ENCODE measurements around the gene OR2L5.

Gene OR2L5, protein sequence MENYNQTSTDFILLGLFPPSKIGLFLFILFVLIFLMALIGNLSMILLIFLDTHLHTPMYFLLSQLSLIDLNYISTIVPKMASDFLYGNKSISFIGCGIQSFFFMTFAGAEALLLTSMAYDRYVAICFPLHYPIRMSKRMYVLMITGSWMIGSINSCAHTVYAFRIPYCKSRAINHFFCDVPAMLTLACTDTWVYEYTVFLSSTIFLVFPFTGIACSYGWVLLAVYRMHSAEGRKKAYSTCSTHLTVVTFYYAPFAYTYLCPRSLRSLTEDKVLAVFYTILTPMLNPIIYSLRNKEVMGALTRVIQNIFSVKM

DNA sequence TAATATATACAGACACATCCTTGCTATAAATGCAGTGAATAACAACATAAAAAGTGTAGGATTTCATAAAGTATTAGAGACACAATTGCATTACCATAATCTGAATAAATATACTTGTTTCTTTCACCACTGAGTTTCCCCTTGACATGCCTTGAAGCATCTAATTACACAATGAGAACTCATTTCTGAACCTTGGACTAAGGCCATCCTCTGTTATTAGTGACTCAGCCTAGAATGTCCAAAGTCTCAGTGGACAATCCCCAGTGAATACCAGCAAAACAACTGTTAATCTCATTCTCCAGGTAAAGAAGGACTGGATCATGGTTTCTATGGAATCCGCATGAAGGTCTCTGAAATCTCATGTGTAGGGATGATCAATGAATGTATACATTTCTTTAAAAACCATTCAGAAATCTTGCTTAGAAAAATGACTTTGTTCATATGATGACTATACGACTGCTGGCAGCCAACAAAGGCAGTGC, at the start of gene OR2L5:
Gene OR2L5, plus strand, starts transcription at position 432 of the 482 bp plus-strand sequence. CDS start 8,288 bp downstream, outside the sequence.
- no peak for DNase-seq

DNA sequence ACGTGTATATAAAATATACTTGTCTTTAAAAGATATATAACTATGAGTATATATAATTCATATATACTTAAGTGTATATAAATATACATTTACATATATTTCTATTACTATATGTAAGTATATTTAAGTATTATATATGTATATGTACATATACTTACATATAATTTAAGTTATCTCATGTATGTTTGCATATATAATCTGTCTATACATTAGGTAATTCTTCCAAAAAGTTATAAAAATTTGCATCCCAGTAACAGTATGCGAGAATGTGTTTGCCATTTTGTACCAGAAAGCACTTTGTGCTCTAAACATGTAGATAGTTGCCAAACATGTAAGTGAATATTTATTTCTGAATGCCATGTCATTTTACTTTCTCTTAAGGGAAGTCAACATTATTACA, 48.5 kb upstream of the OR2L5 start, which contains the start of gene OR2AK2:
Gene OR2AK2, plus strand, starts transcription at position 301 of the 400 bp plus-strand sequence. CDS start 144 bp downstream, outside the sequence.
- no peak for DNase-seq

DNA sequence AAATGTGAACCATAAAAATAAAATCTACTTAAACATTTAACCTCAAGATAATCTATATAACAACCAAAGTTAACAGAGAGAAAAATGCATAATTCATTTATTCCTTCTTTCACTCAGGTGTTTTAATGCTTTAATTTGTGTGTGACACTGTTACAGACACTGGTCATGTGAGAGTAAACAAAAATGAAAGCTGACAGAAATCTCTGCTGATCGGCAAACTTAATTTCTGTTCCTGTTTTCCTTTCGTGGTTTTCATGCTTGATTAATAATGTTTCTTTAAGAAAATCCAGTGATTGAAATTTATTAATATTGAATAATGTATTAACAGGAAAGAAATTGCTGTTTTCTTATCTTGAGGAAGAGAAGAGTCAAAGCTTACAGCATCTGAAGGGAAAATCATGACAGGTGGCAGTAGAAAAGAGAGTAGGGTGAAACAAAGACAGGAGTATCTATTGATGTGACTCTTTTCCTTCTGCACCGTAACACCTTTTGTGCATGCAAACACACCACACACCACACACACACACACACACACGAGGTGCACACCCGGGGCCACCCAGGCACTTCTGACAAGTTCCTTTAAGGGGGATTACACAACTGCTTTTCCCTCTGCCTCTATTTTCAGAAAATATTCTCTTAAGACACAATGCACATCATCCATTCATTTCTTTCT, 46.8 kb upstream of the OR2L5 start:
- no peak for DNase-seq

DNA sequence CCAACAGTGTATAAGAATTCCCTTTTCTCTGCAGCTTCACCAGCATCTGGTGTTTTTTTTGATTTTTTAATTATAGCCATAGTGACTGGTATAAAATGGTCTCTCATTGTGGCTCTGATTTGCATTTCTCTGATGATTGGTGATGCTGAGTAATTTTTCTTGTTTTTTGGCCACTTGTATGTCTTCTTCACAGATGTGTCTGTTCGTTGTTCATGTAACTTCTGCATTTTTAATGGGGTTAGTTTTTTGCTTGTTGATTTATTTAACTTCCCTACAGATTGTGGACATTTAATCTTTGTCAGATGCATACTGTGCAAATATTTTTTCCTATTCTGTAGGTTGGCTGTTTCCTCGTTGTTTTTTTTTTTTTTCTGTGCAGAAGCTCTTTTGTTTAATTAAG, 20.5 kb upstream of the OR2L5 start:
- DNase-seq: no peak

DNA sequence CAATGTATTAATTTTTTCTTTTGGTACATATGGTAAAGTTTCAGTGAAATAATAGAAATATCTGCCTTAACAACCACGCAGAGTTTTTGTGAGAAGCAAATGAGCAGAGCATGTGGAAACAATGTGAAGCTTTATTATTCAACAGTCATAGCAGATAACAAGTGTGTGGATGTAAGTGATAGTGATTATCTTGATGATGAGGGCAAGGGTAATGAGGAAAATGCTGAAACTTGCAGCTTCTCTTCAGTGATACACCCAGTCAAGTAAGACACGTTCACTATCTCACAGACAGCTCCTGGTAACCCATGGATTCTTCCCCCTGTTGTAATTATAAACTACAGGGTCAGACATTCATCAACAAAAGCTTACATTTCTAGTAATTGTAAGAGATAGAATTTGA, 14.6 kb upstream of the OR2L5 start:
- no peak for DNase-seq

DNA sequence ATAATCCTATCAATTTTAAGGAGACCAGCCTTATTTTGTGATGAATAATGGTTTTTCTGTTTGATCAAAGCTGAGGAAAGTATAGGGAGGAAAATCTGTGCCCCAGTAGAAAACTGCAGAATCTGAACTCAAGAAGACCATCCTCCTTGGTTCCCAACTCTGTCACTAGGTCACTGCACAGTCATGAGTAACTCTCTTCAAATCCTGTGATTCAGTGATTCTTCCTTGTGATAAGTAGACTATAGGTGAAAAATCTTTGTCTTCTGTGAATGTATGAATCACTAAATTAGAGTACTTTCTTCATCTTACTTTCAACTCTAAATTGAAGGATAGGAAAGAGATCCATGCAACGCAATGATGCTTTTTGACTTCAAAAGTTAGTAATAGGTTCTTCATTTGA, 13.3 kb upstream of the OR2L5 start:
- DNase-seq: no peak

DNA sequence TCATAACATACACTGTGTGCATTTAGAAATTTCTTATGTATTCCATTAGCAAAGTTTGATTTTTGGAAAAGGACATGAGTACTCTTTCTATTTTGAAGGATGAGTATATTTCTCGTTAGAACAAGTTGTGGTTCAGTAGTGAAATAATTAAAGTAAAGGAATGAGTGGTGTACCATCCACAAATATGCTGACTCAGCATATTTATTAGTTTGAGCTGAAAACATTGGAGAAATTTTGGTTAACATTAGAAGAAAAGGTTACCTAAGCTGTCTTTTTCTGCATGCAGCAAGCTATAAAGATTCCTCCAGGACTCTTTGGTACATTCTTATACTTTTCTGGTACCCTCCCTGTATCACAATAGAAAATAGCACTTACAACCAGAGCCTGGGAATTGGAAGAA, 5.7 kb upstream of the OR2L5 start:
- no peak for DNase-seq

DNA sequence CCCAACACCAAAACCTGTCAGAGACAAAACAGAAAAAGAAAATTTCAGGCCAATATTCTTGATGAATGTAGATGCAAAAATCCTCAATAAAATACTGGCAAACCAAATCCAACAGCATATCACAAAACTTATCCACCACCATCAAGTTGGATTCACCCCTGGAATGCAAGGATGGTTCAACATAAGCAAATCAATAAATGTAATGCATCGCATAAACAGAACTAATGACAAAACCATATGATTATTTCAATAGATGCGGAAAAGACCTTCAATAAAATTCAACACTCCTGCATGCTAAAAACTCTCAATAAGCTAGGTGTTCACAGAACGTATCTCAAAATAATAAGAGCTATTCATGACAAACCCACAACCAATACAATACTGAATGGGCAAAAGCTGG, 3.8 kb upstream of the OR2L5 start:
- no peak for DNase-seq

DNA sequence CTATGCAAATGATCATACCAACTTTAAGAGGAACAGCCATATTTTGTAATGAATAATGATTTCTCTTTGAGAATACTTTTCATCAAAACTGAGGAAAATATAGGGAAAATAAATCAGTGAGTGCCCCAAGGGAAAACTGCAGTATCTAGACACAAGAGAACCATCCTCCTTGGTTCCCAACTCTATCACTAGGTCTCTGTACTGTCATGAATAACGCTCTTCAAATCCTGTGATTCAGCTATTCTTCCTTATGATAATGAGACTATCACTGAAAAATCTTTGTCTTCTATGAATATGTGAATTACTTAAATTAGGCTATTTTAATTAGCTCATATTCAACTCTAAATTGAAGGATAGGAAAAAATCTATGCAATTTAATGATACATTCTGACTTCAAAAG, 2.3 kb downstream of the OR2L5 start:
- DNase-seq: no peak

DNA sequence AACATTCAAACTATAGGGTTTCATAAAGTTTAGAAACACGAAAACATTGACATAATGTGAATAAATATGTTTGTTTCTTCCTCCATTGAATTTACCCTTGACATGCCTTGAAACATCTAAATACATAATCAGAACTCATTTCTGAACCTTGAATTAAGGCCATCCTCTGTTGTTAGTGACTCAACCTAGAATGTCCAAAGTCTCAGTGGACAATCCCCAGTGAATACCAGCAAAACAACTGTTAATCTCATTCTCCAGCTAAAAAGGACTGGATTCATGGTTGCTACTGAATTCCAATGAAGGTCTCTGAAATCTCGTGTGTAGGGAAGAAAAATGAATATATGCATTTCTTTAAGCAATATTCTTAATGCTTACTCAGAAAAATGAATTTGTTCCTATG, 16.3 kb downstream of the OR2L5 start, which contains the start of gene OR2L2:
Gene OR2L2, plus strand, starts transcription at position 301 of the 400 bp plus-strand sequence. CDS start 8,198 bp downstream, outside the sequence.
- DNase-seq: no peak

DNA sequence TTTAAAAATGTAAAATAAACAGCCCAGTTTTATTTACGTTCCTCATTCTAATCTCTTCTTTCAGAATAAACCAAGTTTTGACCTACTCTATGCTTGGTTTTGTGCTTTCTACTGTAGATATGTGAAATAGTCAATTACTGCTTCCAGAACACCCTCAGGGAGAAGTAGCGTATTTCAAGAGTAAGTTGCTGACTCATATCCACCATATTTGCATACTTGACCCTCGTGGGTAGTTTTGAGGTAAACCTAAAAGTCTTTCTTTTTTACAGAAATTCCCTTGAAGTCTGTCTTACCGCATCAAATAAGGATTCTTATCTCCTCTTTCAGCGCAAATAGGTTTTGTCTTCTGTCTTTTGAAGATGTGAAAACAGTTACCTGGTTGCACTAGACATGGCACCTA, 31.7 kb downstream of the OR2L5 start:
- DNase-seq: no peak

DNA sequence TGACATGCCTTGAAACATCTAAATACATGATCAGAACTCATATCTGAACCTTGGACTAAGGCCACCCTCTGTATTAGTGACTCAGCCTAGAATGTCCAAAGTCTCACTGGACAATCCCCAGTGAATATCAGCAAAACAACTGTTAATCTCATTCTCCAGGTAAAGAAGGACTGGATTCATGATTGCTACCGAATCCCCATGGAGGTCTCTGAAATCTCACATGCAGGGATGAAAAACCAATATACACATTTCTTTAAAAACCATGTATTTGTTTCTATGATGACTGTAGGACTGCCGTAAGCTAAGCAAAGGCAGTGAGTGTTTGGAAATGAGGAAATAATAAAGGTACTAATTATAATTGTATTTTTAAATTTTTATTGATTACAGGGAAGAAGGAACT, 33.1 kb downstream of the OR2L5 start, which contains the start of gene OR2L3:
Gene OR2L3, plus strand, starts transcription at position 301 of the 400 bp plus-strand sequence. CDS start 13,846 bp downstream, outside the sequence.
- DNase-seq: no peak

DNA sequence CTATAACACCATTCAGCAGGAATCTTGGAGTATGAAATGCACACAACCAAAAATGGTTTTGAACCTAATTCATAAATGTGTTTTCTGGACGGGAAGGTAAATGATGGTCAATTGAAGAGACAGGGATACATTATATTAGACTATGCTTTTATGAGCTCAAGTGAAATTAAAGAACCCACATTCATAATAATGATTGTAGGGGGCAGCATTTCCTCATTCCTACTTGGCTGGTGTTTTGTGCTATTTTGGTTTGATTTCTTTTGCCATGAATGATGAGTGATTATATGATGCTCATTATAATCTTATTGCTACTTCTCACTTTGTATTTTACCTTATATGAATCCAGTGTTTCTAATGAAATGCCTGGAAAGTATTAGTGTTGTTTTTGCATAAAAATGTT, 33.5 kb downstream of the OR2L5 start:
- DNase-seq: no peak

DNA sequence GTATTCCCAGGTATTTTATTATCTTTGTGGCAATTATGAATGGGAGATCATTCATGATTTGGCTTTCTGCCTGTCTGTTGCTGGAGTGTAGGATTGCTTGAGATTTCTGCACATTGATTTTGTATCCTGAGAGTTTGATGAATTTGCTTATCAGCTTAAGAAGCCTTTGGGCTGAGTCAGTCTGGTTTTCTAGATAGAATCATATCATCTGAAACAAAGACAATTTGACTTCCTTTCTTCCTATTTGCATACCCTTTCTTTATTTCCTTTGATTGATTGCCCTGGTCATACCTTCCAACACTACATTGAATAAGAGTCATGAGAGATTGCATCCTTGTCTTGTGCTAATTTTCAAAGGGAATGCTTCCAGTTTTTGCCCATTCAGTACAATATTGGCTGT, 41.2 kb downstream of the OR2L5 start:
- DNase-seq: no peak

DNA sequence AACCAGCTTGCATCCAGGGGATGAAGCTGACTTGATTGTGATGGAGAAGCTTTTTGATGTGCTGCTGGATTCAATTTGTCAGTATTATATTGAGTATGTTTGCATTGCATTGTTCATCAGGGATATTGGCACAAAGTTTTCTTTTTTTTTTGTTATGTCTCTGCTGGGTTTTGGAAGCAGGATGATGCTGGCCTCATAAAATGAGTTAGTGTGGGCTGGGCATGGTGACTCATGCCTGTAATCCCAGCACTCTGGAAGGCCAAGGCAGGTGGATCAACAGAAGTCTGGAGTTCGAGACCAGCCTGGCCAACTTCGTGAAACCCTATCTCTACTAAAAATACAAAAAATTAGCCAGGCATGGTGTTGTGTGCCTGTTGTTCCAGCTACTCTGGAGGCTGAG, 41.8 kb downstream of the OR2L5 start:
- DNase-seq: no peak

DNA sequence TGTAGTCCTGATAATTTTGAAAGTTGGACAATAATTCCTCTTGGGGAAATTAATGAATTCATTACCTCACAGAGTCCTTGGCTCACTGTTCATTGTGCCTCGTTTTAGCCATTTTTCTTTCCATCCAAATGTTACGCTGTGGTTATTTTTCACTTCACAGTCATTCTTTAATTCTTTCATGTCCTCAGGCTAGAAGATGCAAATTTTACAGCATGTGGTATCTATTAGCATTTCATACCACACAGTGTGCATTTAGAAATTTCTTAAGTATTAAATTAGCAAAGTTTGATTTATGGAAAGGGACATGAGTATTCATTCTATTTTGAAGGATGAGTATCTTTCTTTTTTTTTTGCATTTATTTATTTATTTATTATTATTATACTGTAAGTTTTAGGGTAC, 51.6 kb downstream of the OR2L5 start:
- DNase-seq: no peak

DNA sequence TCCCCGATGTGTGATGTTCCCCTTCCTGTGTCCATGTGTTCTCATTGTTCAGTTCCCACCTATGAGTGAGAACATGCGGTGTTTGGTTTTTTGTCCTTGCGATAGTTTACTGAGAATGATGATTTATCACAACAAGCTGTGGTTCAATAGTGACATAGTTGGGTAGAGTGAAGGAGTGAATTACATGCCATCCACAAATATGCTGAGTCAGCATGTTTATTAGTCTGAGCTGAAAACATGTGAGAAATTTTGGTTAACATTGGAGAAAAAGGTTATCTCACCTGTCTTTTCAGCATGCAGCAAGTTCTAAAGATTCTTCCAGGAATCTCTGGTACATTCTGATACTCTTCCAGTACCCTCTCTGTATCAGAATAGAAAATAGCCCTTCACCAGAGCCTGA, 52.1 kb downstream of the OR2L5 start:
- DNase-seq: no peak
